OCI-LY1 (cell line): ENCODE measurements around the gene STYK1.

ENCODE experiments used
- H2AFZ ChIP-seq: fragments of 200-600 bp; sonication (generic), shearing (Covaris generic); 2 replicates; pipeline ENCODE4 v1.6.0; 2014; ENCODE audit warnings: antibody characterized with exemption, mild to moderate bottlenecking, low read length
- H3F3A ChIP-seq: fragments of 200-600 bp; sonication (generic), shearing (Covaris generic); 2 replicates; pipeline ENCODE4 v1.6.0; 2014; ENCODE audit warnings: mild to moderate bottlenecking, antibody characterized with exemption, low read length, moderate library complexity; ENCODE audit not compliant: insufficient read depth
- H3K27ac ChIP-seq: fragments of 200-600 bp; sonication (generic); 2 replicates; pipeline ENCODE4 v1.5.1; 2014; ENCODE audit warnings: low read length, mixed run types, mild to moderate bottlenecking, low read depth; ENCODE audit not compliant: poor library complexity, severe bottlenecking
- H3K27me3 ChIP-seq: fragments of 200-600 bp; sonication (generic); 2 replicates; pipeline ENCODE4 v1.6.0; 2014; ENCODE audit warnings: antibody characterized with exemption, mild to moderate bottlenecking, low read length, moderate library complexity; ENCODE audit not compliant: insufficient read depth
- H3K36me3 ChIP-seq: fragments of 200-600 bp; sonication (generic); 2 replicates; pipeline ENCODE4 v1.6.1; 2014; ENCODE audit warnings: mild to moderate bottlenecking, antibody characterized with exemption, low read length, moderate library complexity, mixed read lengths; ENCODE audit not compliant: insufficient read depth
- H3K4me1 ChIP-seq: fragments of 200-600 bp; sonication (generic); 2 replicates; pipeline ENCODE4 v1.5.1; 2014; ENCODE audit warnings: mild to moderate bottlenecking, low read length, moderate library complexity; ENCODE audit not compliant: insufficient read depth, severe bottlenecking
- H3K4me2 ChIP-seq: fragments of 200-600 bp; sonication (generic), shearing (Covaris generic); 2 replicates; pipeline ENCODE4 v1.6.1; 2014; ENCODE audit warnings: low read length
- H3K4me3 ChIP-seq: fragments of 200-600 bp; sonication (generic); 2 replicates; pipeline ENCODE4 v1.5.1; 2014; ENCODE audit warnings: low read length, low read depth, mild to moderate bottlenecking, mixed read lengths; ENCODE audit not compliant: poor library complexity, severe bottlenecking
- H3K79me2 ChIP-seq: fragments of 200-600 bp; shearing (Covaris generic); 2 replicates; pipeline ENCODE4 v1.6.1; 2016; ENCODE audit warnings: mixed run types, low read length, mixed read lengths; ENCODE audit not compliant: insufficient read depth
- H3K9ac ChIP-seq: fragments of 200-600 bp; sonication (generic), shearing (Covaris generic); 2 replicates; pipeline ENCODE4 v1.6.1; 2014; ENCODE audit warnings: mild to moderate bottlenecking, low read length, mixed read lengths
- H3K9me2 ChIP-seq: fragments of 200-600 bp; sonication (generic), shearing (Covaris generic); 2 replicates; pipeline ENCODE4 v1.6.1; 2014; ENCODE audit warnings: low read depth, mild to moderate bottlenecking, low read length, mixed read lengths
- H3K9me3 ChIP-seq: fragments of 200-600 bp; shearing (Covaris generic); 2 replicates; pipeline ENCODE4 v1.6.1; 2014; ENCODE audit warnings: low read length, mixed read lengths
- H4K20me1 ChIP-seq: fragments of 200-600 bp; sonication (generic), shearing (Covaris generic); 2 replicates; pipeline ENCODE4 v1.6.0; 2016; ENCODE audit warnings: mild to moderate bottlenecking, low read length; ENCODE audit not compliant: insufficient read depth
- CTCF ChIP-seq: fragments of 200-600 bp; sonication (generic), shearing (Covaris generic); IDR thresholded peaks from 2 replicates; pipeline ENCODE4 v1.5.1; 2017; ENCODE audit warnings: mild to moderate bottlenecking, antibody characterized with exemption, low read length, moderate library complexity, mixed read lengths
- EZH2 ChIP-seq: fragments of 200-600 bp; sonication (generic), shearing (Covaris generic); IDR thresholded peaks from 2 replicates; pipeline ENCODE4 v1.8.0; 2017; ENCODE audit warnings: borderline replicate concordance, mixed run types, mild to moderate bottlenecking, antibody characterized with exemption, low read length, moderate library complexity, mixed read lengths

The STYK1 gene

GRCh38 chr12:10716277-10716676 is 42.4 kb upstream of the STYK1 start:
- 0 out of 2 replicates have a peak, but pooled peaks cover 2% of the 10 kb centered on the region for H3K79me2 ChIP-seq
- H3K9me3 ChIP-seq = no peaks in the 10 kb centered on the region
- no peaks in the 10 kb centered on the region for H4K20me1 ChIP-seq
- no peak overlapping the region for H2AFZ ChIP-seq
- peaks cover 29% of the 10 kb centered on the region; the same call in 1 of the 2 replicates for H3K36me3 ChIP-seq
- no peaks in the 10 kb centered on the region for H3F3A ChIP-seq
- no peak for TF ChIP-seq EZH2
- no peak for TF ChIP-seq CTCF
- no peaks in the 10 kb centered on the region for H3K9me2 ChIP-seq
- H3K4me2 ChIP-seq = no peak overlapping the region
- H3K27me3 ChIP-seq = no peaks in the 10 kb centered on the region
- no peak overlapping the region for H3K27ac ChIP-seq
- H3K4me1 ChIP-seq = peaks cover 12% of the 10 kb centered on the region
- H3K4me3 ChIP-seq = no peak overlapping the region
- H3K9ac ChIP-seq = no peak overlapping the region

GRCh38 chr12:10715491-10715890 is 41.6 kb upstream of the STYK1 start:
- no peaks in the 10 kb centered on the region for H3K9me2 ChIP-seq
- TF ChIP-seq EZH2 = no peak
- H3K4me2 ChIP-seq = no peak overlapping the region
- H3K9me3 ChIP-seq = no peaks in the 10 kb centered on the region
- H3K4me3 ChIP-seq = no peak overlapping the region
- no peak overlapping the region for H3K27ac ChIP-seq
- no peaks in the 10 kb centered on the region for H3F3A ChIP-seq
- H2AFZ ChIP-seq = no peak overlapping the region
- no peaks in the 10 kb centered on the region for H3K27me3 ChIP-seq
- no peaks in the 10 kb centered on the region for H4K20me1 ChIP-seq
- H3K9ac ChIP-seq = no peak overlapping the region
- peaks cover 4% of the 10 kb centered on the region for H3K4me1 ChIP-seq
- peaks cover 30% of the 10 kb centered on the region for H3K36me3 ChIP-seq
- no peaks in the 10 kb centered on the region for H3K79me2 ChIP-seq

DNA sequence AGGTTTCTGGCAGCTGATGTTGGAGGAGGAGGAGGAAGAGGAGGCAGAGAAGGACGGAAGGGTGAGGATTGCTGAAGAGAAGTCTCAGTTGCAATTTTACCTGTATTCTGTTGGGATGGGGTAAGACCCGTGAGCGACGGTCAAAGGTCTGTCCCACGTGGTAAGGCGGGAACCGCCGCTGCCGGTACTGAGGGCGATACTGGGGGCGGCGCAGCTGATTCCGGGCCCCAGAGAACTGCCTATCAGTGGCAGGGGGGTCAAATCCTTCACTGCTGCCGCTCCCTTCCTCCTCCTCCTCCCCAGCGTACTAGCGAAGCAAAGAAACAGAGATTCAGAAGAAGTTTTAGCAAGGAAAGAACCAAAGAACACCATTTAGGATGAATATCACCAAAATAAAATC is 36.0 kb upstream of the STYK1 start:
- Histone ChIP-seq H3F3A (no peaks in the 10 kb centered on the region), H3K27ac (no peak overlapping the region), H3K9ac (no peak overlapping the region), H2AFZ (no peak overlapping the region), H3K9me3 (no peaks in the 10 kb centered on the region), H3K4me3 (no peak overlapping the region), H4K20me1 (no peaks in the 10 kb centered on the region), H3K27me3 (no peaks in the 10 kb centered on the region), H3K36me3 (peaks cover 52% of the 10 kb centered on the region), H3K4me2 (no peak overlapping the region), H3K9me2 (no peaks in the 10 kb centered on the region), H3K4me1 (peaks cover 14% of the 10 kb centered on the region), H3K79me2 (no peaks in the 10 kb centered on the region)
- TF ChIP-seq CTCF (no peak), EZH2 (no peak)

DNA sequence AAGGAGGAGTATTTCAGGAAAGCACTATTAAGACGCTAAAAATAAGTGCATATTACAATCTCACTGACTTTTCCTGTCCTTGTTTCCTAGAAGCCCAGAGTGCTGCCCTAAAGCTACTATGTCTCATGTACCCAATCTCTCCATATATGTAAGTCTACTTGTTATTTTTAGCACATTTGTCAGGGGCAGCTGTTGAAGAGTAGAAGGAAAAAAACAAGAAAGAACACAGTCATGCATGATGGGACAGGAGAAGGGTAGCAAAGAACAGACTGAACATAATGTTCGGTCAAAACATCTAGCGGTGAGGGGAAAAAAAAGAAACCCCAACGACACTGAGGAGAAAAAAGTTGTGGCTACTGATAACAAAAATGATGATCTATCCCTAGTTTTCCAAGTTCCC is 35.0 kb upstream of the STYK1 start:
- H3K4me2 ChIP-seq = no peak overlapping the region

More for the DNA sequence above, 35.0 kb upstream of the STYK1 start:
- no peaks in the 10 kb centered on the region for H3K27me3 ChIP-seq
- peaks cover 14% of the 10 kb centered on the region for H3K4me1 ChIP-seq
- H3K9me3 ChIP-seq = no peaks in the 10 kb centered on the region
- H3K9ac ChIP-seq = no peak overlapping the region
- no peak overlapping the region for H2AFZ ChIP-seq
- no peaks in the 10 kb centered on the region for H3K9me2 ChIP-seq
- H3F3A ChIP-seq = no peaks in the 10 kb centered on the region
- no peaks in the 10 kb centered on the region for H3K79me2 ChIP-seq
- H4K20me1 ChIP-seq = no peaks in the 10 kb centered on the region
- no peak overlapping the region for H3K4me3 ChIP-seq
- TF ChIP-seq EZH2 (no peak), CTCF (no peak)
- peak overlapping the region; percentile 34 for H3K27ac ChIP-seq
- peaks cover 50% of the 10 kb centered on the region for H3K36me3 ChIP-seq
